GM20000 (cell line): Measurements from ENCODE around the gene M1AP.

Experiments
- DNase-seq: peaks from one replicate; pipeline ENCODE4 v3.0.0; 2012; ENCODE audit warnings: low spot score
- CTCF ChIP-seq: IDR thresholded peaks from 2 replicates; pipeline ENCODE4 v1.5.1; 2012; ENCODE audit warnings: mild to moderate bottlenecking, control low read depth; ENCODE audit errors: extremely low read depth, missing control alignments

Gene M1AP

GRCh38 chr2:74575320-74575719 is 72.8 kb downstream of the M1AP start:
- no peak for TF ChIP-seq CTCF
- DNase-seq, result no peak

- DNase-seq, result peak; percentile 48
- no peak for TF ChIP-seq CTCF
These were observed 74.2 kb downstream of the M1AP start for GRCh38 chr2:74573747-74574562.

GRCh38 chr2:74572178-74572925 is 75.8 kb downstream of the M1AP start:
- TF ChIP-seq CTCF, result no peak
- no peak for DNase-seq

GRCh38 chr2:74571058-74571457 is 77.1 kb downstream of the M1AP start:
- no peak for TF ChIP-seq CTCF
- DNase-seq, result peak; percentile 69

GRCh38 chr2:74569686-74570085 is 78.4 kb downstream of the M1AP start:
- TF ChIP-seq CTCF, result no peak
- DNase-seq, result no peak

GRCh38 chr2:74567881-74568280 is 80.2 kb downstream of the M1AP start:
- no peak for TF ChIP-seq CTCF
- DNase-seq, result no peak

- TF ChIP-seq CTCF, result no peak
- DNase-seq, result no peak
These were observed 81.4 kb downstream of the M1AP start for GRCh38 chr2:74566754-74567085.
